K562 treated with DMSO at 1 percent for 24 hours (cell line): ENCODE data around the gene RASGRP2. TPM values are rescaled to one million over a fixed set of nuclear protein-coding genes. Genes with fewer than 3 reads are reported as not detected.

Source experiments
- total RNA-seq: library from RNA; unstranded; fragments of 300-600 nt; gene quantifications from 2 replicates; pipeline ENCODE4 v1.2.3, GENCODE V29; 2022; ENCODE audit warnings: low read depth; ENCODE audit not compliant: insufficient read depth

RASGRP2 gene
- total RNA-seq = 4.1 and 9.6 TPM in 2 replicates

DNA sequence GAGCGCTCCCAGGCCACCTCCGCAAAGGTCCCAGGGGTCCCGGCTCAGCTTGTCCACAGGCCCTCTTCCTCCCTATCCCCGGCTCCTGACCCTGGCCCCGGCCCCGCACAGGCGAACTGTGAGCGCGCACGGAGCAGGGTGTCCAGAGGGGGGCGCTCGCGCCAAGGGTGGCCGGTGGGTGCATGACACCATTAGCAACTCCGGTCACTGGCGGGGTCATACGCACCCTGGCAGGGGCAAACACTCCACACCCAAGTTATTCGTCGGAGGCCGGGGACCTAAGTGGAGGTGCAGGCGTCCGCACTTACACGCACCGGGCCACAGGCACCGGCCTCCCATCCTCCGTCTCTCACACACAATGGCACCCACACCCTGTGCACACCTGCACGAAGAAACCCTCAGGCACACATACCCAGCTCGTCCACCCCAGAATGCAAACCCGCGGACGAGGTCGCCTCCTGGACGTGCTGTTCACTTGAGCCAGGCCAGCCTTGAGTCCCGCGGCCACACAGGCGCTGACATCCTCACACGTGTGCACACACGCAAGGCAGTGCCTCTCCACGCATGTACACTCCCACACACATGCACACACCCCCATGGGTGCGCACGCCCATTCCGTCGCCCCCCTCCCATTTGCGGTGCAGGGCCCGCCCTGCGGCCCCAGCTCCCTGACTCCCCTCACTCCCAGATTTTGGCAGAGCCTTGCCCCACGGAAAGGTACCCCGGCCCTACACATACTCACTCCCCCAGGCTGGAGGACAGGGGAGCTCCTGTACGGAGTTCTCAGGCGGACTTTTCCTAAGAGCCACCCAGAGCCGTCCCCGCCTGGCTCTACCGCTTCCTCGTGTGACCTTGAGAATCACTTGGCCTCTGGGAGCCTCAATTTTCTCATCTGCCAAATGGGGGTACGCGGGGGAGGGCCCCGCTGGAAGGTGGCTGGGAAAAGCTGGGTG lies at the start of gene RASGRP2:
Gene RASGRP2 (minus strand): TSS at position 552 of the 953 bp plus-strand sequence. CDS start 1,276 bp downstream, outside the sequence.

DNA sequence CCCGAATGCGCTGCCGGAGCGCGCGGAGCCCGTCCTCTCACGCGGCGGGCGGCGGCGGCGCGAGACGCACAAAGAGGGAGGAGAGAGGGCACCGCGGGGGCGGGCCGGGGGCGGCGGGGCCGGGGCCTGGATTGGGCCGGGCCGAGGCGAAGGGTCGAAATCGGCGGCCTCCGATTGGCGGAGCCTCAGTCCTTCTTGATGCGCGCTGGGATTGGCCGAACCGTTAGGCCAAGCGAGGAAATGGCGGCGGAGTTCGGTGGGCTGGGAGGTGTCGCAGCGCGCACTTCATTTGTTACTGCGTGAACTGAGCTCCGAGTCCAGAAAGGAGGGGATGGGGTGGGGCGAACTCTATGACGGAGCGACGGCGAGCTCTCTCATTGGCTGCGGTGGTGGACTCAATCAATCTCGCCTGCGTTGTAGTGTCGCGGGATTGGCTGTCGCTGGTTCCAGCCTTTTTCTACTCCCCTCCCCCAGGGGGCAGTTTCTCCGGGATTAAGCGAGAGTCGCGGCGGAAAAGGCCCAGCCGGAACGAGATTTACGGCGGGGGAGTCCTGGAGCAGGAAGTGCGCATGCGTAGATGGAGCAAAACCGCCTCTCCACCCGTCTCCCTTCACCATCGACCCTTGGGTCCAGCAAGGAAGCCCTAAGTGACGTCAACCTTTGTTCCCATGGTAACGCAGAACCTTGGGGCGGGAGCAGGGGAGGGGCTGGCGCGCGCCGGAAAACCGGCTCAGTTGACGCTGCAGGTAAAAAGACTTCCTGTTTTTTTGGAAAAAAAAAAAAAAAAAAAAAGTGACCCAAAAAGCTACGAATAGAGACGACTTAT lies 34.7 kb upstream of the RASGRP2 start, which contains the start of gene SF1:
Gene SF1 (minus strand): TSS at position 70 of the 826 bp plus-strand sequence. CDS start 150 bp downstream, outside the sequence.

DNA sequence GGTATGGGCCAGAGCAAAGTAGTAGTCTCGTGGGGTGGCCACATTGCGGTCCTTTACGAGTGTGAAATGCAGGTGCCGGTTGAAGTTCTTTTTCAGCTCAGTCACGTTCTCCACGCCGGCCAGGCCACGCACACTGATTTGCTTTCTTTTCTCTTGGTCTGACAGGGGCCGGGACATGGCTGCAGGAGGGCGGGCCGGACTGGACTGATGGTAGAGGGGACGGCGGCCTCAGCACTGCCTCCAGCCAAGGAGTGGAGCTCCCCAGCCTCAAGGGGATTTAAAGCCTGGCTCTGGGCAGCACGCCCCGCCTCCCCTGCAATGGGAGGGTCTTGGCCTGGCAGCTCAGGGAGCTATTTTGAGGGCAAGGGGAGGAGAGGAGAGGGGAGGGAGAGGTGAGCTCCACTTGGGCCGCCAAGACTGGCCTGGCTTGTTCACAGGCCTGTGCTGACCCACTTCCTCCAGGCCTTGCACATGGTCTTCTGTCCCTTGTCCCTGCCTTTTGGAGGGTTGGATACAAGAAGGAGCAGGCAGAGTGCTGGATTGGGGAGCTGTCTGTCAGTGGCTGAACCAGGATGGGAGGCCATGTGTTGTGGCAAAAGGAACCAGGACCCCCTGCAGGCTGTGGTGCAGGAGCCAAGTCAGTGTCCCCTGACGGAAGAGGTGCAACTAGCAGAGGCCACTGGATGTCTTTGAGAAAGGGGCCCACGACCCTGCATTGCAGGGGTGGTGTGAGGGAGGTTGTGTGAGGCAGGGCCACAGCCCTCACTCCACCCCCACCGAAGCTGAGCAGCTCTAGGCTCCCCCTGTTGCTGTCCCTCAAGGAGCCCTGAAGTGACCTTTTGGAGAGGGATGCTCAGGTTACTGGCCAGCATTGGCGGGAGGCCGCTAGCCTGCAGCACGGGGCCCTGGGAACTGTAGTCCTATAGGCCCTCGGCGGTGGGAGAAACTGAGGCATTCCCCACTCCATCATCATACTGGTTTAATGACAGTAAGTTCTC lies 16.1 kb upstream of the RASGRP2 start, which contains the start of gene PYGM:
Gene PYGM (minus strand): TSS at position 253 of the 998 bp plus-strand sequence. CDS start 76 bp downstream, at position 177.

DNA sequence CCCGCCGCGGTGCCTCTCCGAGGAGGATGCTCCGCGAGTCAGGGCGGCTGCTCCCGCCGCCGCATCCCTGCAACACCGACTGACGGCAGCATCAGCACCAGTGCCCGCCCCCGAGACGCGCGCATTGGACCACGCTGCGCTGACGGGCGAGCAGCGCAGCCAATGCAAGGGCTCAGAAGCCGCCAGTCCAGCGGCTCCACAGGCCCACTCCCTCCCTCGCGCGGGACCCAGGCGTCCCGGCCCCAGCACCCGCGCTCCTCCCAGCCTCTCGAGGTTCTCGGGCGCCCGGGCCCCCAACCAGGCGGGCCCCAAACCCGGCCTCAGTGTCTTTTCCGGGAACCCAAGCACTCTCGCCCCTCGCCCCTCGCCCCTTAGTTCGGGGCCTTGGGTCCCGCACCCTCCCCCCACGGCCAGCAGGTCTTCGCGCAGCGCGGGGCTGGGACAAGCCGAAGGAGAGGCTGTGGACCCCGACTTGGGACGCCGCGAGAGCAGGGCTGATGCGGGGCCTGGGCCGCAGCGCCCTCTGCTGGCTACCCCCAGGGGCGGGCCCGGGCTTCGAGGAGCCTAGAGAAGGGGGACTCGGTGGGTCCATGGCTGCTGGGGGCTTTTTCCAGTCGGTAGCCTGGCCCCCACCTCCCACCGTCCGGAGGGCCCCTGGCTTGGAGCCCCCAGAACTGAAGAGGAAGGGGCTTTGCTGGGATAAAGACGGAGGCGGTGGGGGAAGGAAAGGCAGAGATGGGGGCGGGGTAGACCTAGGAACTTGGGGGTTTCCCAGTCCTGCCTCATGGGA lies 20.6 kb downstream of the RASGRP2 start, which contains the start of gene NRXN2:
Gene NRXN2 (minus strand): TSS at position 81 of the 790 bp plus-strand sequence. CDS start 9,498 bp downstream, outside the sequence.

Other genes with a start within 250 kb of the RASGRP2 start
- 0.24 TPM in 1 of 2 replicates, not detected in the other for gene SLC22A11, start 188.2 kb downstream of the RASGRP2 start, total RNA-seq
- gene SLC22A12, start 152.9 kb downstream of the RASGRP2 start, total RNA-seq = not detected in 2 replicates
- 0.12 TPM in 1 of 2 replicates, not detected in the other for gene NRXN2, start 20.9 kb downstream of the RASGRP2 start, total RNA-seq
- gene PYGM, start 15.8 kb upstream of the RASGRP2 start, total RNA-seq = 3.0 and 3.3 TPM in 2 replicates
- gene SF1, start 34.4 kb upstream of the RASGRP2 start, total RNA-seq = 112 and 115 TPM in 2 replicates
- gene MAP4K2, start 59.1 kb upstream of the RASGRP2 start, total RNA-seq = 14.9 and 18.6 TPM in 2 replicates
- 49.6 and 56.7 TPM in 2 replicates for gene MEN1, start 66.4 kb upstream of the RASGRP2 start, total RNA-seq
- 8.8 and 8.9 TPM in 2 replicates for gene CDC42BPG, start 100.5 kb upstream of the RASGRP2 start, total RNA-seq
- gene EHD1, start 134.5 kb upstream of the RASGRP2 start, total RNA-seq = 69.7 and 74.6 TPM in 2 replicates
- gene ATG2A, start 173.1 kb upstream of the RASGRP2 start, total RNA-seq = 70.0 and 70.9 TPM in 2 replicates
- gene PPP2R5B, start 180.5 kb upstream of the RASGRP2 start, total RNA-seq = 15.6 and 16.7 TPM in 2 replicates
- gene GPHA2, start 191.8 kb upstream of the RASGRP2 start, total RNA-seq = not detected in 2 replicates
- gene MAJIN, start 228.0 kb upstream of the RASGRP2 start, total RNA-seq = 0.31 TPM in 1 of 2 replicates, not detected in the other